Endometrium (tissue), 2 donors: ENCODE measurements around the gene NEURL2.

Experiments
- FAIRE-seq: peaks from 2 replicates; lab custom pipeline; 2012; peaks lifted over from hg19 to GRCh38; lab: Jason Lieb, UNC
- donor health status: control.
- donor health status: control.

NEURL2 gene

DNA sequence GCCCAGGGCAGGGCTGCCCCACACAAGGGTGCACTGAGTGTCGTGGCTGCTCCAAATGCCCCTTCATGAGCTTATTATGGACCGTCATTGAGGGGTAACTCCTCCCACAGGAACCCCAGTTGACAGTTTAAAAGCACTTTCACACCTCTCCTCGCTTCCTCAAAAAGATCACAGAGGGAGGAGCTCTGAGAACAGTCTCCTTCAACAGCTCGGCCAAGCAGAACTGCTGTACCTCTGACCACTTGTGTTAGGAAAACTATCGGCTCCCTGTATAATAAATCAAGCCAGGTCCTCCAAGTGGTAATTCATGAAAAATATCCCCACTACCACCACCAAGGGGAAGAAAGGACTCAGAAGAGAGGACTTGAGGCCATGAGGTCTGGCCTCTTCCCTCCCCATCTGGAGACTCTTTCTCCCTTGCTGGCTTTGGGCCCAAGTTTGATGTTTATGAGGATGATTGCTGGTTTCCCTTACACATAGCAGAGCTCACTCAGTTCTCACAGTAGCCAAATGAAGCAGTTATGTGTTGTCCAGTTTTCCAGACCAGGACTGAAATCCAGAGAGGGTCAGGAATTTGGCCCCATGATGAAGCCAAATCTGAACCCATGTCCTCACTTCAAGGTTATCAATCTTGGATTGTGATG lies 48.7 kb downstream of the NEURL2 start:
- FAIRE-seq: no peak

- FAIRE-seq: no peak
These were observed 49.4 kb downstream of the NEURL2 start for GRCh38 chr20:45841407-45842129.

GRCh38 chr20:45840700-45841198 lies 50.3 kb downstream of the NEURL2 start:
- FAIRE-seq: no peak
